IPS DF 4.7 (cell line): ENCODE results near the gene ITGBL1.

Experiments used
- DNase-seq: peaks from one replicate; pipeline ENCODE4 v3.0.0-alpha.2; 2013; ENCODE audit warnings: low spot score; ENCODE audit errors: extremely low read depth

ITGBL1 gene

GRCh38 chr13:101451641-101452040 lies 834 bp upstream of the ITGBL1 start:
- DNase-seq: no peak

- DNase-seq: no peak
These were observed 1.3 kb downstream of the ITGBL1 start for GRCh38 chr13:101453784-101454201.

GRCh38 chr13:101454767-101455166 lies 2.3 kb downstream of the ITGBL1 start:
- no peak for DNase-seq

DNA sequence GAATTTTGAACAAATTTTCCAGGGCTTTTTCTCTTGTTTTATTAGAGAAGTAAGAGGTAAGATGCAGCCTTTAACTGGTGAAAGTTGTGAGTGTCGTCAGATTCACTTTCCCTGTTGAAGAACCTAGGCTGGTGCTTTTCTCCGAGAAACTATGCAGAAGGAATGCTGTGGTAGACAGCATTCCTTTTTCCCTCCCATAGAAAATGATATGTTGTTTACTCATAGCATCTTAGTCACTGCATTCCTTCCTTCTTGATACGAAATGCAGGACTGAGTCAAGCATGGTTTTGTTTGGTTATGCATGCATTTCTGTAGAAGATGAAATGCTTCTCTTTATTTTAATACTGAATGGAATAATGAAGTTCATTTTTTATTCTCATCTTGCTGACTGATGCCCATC lies 3.4 kb downstream of the ITGBL1 start:
- DNase-seq: no peak

DNA sequence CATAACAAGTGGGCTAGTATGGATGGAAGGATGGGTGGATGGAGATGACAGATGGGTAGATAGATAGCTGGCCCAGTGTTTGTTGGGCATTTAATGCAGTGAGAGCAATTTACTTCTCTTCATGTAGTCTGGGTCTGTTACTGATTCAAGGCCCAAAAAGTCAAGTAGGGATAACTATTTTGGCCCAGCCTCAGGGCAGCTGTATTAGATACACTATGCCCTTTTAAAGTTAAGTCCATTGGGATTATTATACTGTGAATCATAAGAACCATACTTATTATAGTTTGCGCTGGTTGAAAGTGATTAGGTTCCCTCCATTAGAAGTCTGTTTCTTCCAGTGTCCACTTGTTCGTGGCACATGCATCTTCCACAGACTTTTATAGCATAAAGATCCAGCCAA lies 4.7 kb downstream of the ITGBL1 start:
- DNase-seq: no peak

GRCh38 chr13:101465877-101466276 lies 13.4 kb downstream of the ITGBL1 start:
- no peak for DNase-seq

DNA sequence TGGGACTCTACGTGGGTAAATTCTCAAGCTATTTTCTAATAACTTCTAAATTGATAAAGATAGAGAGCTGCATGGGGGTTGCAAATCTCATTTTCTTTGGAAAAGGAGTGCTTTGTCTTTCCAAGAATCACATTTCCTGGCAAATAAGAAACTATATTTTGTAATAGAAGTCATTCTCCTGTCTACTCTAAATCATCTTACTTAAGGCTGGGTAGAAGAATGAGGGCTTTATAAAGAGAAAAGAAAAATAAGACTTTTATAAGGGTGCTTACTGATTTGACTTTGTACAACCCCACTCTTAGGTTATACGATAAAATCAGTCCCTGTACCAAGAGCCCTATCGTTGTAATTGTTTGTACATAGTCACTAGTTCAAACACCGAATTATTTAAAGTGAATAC lies 14.9 kb downstream of the ITGBL1 start:
- DNase-seq: no peak

- DNase-seq: no peak
These were observed 21.0 kb downstream of the ITGBL1 start for GRCh38 chr13:101473458-101473857.

GRCh38 chr13:101474419-101474957 lies 22.0 kb downstream of the ITGBL1 start:
- DNase-seq: peak; percentile 41

DNA sequence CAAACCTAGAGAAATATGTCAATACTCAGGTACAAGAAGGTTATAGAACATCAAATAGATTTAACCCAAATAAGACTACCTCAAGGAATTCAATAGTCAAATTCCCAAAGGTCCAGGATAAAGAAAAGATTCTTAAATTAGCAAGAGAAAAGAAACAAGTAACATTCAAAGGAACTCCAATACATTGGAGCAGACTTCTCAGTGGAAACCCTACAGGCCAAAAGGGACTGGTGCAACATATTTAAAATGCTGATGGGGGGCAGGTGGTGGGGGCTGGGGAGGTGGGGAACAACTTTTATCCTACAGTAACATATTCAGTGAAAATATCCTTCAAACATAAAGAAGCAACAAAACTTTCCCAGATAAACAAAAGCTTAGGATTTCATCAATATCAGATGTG lies 23.1 kb downstream of the ITGBL1 start:
- DNase-seq: no peak

DNA sequence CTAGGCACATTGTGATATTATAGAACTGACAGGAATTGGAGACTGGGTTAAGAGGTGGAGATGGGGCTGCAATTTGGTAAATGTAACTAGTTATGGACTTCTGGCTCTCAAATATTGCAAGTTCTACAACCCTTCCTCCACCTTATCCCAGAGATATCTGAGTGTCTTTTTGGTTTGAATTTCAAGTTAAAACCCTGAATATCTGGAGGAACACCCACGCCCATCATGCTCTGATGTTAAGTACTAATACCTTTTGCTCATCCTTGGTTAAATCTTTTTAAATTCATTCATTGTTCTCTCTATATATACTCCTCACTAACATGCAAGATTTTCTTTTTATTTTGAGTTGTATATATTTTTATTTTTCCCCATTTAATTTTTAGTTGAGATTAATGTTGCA lies 28.9 kb downstream of the ITGBL1 start:
- no peak for DNase-seq

DNA sequence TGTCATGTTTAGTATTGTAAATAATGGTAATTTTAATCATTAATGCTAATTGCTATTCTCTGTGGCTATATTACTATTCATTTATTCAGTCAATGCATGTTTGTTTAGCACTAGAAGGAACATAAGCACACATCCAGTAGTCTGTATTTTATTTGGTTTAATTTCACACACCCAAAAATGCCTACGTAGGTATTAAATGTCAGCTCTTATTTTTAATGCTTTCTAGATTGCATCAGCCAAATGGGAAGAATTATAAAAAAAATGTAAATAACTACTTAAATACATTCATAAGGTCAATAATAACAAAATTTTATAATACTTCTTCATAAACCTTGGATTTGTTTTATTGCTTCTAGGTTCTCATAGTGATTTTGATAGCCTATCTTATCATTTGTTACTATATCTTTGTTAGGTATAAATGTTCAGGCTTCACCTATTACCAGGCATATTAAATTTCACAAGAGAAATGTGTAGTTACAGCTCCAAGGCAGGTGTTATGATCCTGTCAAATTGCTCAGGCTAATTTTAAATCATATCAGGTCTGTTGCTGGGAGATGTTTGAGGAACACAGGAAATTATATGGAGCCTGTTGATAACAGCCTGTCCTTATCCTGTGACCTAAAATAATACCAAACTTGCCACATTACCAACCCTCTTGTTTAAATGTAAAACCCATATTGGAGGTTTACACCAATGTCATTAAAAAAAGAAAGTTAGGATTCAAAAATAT lies 34.4 kb downstream of the ITGBL1 start:
- DNase-seq: no peak

DNA sequence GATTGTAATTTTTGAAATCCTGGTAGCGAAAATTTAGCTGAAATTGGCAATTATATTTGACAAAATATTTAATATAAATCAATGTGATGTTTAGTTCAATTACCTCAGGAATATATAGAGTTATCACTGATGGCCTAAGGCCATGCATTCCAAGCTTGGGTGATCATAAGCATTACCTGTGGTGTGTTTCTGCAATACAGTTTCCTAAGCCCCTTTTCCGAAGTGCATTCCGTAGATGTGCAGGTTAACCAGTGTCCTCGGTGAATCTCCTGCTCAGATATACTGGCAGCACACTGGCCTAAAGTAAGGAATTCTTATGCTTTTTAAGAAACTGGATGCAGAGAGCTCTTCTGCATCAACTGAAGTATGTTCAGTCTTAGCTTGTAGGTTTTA lies 35.0 kb downstream of the ITGBL1 start:
- DNase-seq: no peak

GRCh38 chr13:101488734-101489133 lies 36.3 kb downstream of the ITGBL1 start:
- no peak for DNase-seq

GRCh38 chr13:101489643-101490405 lies 37.3 kb downstream of the ITGBL1 start:
- no peak for DNase-seq

DNA sequence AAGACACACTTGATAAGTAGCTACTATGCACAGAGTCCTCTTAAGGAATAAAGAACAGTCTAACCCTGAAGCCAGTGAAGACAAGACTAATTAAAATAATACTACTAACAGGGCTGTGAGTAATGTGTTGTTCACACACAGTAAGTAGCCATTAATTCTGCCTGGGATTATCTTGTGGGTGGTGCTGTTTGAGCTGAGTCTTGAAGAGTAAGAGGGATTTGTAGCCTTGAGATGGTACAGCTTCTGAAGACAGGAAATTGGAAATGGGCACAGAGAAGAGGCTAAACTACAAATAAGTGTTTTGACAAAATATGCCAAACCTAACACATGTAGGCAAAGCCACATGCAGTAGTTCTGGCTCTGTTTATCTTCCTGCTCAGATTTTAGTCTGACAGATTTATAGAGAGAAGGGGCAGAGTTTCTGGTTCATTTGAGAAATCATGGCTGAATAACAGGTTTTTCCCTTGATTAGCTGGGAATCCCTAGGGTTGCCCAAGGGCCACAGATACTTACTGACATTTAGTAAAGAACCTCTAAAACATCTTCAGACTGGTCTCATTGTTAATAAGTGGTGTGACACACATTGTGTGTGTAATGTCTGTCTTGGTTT lies 38.0 kb downstream of the ITGBL1 start:
- no peak for DNase-seq

DNA sequence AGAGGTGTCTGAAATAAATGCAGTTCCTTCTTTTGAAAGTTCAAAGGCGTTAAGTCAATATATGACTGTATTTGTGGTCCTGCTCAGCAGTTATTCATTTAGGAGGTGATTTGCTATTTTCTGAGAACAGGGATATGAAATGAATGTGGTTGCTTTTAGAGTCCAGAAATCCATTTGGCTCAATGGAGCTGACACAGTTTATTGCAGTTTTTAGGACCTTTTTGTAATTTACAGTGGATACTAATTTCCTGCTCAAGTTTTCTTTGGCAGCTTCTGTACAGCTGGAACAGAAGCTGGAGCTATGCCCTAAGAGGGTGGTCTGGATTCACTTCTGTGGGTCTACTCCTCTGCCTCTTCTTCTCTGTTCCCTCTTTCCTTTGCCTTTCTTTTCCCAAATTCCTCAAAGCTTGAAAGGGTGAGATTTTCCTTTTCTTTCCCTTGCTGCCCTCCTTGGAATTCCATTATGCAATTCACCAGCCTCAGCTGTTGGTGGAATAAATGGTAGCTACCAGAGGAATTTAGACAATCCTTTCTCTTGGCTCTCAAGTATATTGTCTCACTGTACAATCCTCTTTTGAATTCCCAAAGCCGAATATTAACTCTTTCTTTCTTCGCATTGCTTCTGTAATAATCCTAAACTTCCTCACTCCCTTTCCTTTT lies 39.9 kb downstream of the ITGBL1 start:
- no peak for DNase-seq

GRCh38 chr13:101493541-101493940 lies 41.1 kb downstream of the ITGBL1 start:
- no peak for DNase-seq

- no peak for DNase-seq
These were observed 46.9 kb downstream of the ITGBL1 start for GRCh38 chr13:101499406-101499805.

- DNase-seq: no peak
These were observed 50.1 kb downstream of the ITGBL1 start for GRCh38 chr13:101502618-101503017.

DNA sequence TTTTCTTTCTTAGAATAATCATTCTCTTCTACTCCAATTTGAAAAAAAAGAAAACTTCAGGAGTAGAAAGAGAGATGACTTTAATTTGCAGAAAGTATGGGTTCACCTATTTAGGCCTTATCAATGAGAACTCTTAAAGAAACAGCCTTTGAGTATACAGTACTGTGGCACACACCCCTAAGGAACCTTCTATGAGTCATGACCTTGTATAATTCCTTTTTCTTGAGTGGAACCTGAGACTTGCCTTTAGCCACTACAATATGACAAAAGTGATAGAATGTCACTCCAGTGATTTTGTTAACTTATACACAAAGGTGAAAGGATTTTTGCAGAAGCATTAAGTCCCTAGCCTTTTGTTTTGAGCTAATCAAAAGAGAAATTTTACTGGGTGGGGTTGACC lies 58.7 kb downstream of the ITGBL1 start:
- DNase-seq: no peak

GRCh38 chr13:101511766-101512165 lies 59.3 kb downstream of the ITGBL1 start:
- DNase-seq: no peak
